ENCODE data around the gene ZNF583.

Gene ZNF583
- total RNA-seq, result 1.5 to 8.8 (median 5.6) reads per million in 17 experiments

DNA sequence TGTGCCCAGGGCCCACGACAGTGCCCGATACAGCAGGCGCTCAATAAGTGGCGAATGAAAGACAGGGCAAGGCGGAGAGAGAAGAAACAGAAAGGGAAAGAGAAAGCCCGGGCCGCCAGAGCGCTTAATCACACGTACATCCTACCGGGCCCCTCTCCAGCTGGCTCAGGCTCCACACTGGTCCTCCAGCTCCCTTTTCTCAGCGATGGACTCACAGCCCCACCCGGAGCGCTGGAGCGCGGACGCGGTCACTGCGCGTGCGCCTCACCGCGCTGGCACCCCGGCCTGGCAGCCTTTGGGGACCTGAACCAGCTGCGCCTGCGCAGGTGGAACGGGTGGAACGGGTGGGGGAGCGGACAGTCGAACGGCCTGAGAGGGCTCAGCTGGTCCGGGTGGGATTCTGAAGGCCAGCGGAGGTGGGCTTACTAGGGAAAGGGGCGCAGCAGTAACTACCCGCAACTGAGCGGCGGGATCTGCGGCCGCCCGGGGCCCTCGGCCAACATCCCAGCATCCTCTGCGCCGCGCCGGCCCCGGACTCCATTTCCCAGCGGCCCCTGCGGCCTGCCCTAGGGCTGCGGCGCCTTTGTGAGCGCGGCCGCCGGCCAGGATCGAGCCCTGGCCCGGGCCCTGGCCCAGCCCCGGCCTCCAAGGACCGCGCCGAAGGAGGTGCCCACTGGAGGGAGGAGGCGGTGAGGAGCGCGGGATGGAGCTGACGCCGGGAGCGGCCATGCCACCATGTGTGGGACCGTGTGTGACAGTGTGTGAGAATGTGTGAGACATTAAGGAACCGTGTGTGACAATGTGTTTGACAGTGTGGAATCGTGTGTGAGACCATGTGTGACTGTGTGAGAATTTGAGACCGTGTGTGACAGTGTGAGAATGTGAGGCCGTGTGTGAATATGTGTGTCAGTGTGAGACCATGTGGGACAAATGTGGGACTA, at the start of gene ZNF583:
ZNF583 (plus strand) TSS at position 569 of the 941 bp plus-strand sequence. CDS start 2,783 bp downstream, outside the sequence.
- peak; percentile 95 to 98 (median 96) for DNase-seq

DNA sequence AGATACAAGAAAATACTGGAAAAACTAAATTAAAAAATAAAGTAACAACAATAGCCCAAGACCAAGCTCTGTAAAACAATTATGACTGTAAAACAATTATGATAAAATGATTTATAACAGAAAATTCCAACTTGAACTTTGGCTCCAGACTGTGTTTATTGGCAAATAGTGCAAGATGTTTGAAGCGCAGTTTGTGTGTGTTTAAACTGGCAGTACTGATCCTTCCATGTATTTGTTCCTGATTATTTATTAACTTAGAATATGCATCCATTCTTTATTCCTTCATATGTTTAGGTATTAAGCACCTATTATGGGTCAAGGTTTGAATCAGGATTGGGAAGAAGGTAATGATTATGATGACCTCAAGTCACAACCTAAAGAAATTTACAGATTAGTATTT, 48.6 kb upstream of the ZNF583 start:
- DNase-seq, result no peak

DNA sequence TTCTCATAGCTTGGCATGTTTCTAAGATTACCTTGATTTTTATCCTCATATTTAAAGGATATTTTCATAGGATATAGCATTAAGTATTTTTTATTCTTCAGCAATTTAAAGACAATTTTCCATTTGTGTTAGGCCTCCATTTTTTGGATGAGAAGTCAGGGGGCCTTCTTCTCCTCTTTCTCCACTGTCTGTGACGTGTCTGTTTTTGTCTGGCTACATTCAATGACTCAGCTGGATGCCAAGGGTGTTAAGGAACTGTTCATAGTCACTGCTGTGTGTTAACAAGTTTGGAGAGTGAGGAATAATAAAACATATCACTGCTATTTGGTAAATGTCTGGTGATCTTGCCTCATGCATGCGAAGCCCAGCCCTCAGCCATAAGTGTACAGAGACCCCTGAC, 47.2 kb upstream of the ZNF583 start:
- no peak for DNase-seq

DNA sequence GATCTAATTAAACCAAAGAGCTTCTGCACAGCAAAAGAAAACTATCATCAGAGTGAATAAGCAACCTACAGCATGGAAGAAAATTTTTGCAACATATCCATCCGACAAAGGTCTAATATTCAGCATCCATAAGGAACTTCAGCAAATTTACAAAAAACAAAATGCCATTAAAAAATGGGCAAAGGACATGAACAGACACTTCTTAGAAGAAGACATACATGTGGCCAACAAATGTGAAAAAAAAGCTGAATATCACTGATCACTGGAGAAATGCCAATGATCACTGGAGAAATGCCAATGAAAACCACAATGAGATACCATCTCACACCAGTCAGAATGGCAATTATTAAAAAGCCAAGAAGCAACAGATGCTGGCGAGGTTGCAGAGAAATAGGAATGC, 43.3 kb upstream of the ZNF583 start:
- DNase-seq, result no peak

- peak; percentile 87 to 95 (median 93) for DNase-seq
Measured at GRCh38 chr19:56367829-56368711, 36.1 kb upstream of the ZNF583 start.

DNA sequence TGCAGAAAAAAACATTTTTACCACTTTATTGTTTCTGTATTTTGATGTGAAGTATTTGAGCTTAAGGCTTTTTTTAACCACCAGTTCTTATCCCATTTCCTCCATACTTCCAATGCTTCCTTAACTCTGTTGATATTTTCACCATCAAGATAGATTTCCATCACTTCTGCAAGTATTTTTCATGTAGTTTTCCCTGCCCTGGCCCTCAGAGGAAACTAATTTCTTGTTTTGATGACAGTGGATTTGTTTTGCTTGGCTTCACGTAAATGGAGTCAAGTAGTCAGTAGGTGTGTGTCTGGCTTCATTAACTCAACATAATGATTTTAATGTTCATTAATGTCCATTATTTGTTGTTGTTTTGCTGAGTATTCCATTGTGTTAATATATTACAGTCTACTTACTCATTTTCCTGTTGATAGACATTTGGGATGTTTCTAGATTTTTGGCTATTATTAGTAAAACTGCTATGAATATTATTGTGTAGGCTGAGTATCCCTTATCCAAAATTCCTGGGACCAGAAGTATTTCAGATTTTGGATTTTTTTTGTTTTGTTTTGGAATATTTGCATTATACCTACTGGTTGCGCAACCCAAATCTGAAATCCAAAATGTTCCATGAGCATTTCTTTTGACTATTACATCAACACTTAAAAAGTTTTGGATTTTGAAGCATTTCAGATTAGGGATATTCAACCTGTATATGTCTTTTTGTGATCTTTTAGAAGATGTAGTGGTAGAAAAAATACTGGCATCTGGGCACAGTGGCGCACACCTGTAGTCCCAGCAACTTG, 34.1 kb upstream of the ZNF583 start:
- no peak for DNase-seq

GRCh38 chr19:56372281-56372680, 31.9 kb upstream of the ZNF583 start:
- no peak for DNase-seq

DNA sequence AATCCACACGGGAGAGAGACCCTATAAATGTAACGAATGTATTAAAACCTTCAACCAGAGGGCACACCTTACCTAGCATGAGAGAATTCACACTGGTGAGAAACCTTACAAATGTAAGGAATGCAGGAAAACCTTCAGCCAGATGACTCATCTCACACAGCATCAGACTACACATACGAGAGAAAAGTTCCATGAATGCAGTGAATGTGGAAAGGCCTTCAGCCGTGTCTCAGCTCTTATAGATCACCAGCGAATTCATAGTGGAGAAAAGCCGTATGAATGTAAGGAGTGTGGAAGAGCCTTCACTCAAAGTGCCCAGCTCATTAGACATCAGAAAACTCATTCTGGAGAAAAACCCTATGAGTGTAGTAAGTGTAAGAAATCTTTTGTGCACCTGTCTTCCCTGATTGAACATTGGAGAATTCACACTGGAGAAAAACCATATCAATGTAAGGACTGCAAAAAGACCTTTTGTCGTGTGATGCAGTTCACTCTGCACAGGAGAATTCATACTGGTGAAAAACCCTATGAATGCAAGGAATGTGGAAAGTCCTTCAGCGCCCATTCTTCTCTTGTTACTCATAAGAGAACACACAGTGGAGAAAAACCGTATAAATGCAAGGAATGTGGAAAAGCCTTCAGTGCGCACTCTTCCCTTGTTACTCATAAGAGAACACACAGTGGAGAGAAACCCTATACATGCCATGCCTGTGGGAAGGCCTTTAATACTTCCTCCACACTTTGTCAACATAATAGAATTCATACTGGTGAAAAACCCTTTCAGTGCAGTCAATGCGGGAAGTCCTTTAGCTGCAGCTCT, 26.8 kb upstream of the ZNF583 start:
- DNase-seq, result no peak

- no peak for DNase-seq
Measured at GRCh38 chr19:56383826-56384605, 20.1 kb upstream of the ZNF583 start.

DNA sequence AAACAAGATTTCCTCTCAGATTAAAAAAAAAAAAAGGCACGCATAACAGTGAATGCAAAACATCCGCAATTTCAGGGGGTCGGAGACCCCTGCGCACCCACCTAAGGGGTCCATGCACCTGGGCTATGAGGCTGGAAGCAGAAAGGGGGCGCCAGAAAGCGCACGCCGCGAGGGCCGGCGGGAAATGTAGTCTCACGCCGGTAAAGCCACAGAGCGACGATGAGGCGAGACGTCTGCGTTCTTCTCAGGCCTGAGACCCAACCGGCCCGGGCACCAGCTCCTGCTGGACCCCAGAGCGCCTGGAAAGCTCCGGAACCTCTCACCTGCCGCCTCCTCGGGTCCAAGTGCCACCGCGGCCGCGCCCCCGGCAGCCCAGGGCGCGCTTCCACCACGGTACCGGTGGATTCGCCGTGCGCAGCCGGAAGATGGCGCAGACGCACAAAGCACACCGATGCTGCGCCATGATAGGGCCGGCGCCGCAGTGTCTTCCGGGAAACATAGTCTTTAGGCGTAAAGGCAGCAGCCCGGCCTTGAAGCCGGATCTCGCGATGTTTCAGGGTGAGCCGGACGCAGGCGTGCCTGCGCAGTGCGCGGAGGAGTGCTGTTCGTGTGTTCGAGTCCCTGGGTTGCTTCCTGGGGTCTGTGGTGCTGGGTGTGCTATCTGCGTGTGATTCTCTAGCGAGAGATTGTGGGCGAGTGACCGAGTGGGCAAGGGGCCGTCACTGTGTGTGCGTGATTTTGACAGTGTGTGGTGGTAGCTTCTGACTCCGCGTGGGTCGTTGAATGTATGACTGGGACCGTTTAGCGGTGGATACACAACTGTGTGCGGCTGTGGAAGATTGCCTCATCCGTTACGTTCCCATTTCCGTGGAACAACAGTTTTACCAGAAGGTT, 10.8 kb upstream of the ZNF583 start, which contains the start of gene ZNF582:
ZNF582 (minus strand) TSS at position 416 of the 894 bp plus-strand sequence. CDS start 1,782 bp downstream, outside the sequence.
- peak; percentile 96 to 99 (median 98) for DNase-seq

- DNase-seq, result no peak
Measured at GRCh38 chr19:56398809-56399208, 5.3 kb upstream of the ZNF583 start.

GRCh38 chr19:56400485-56400884, 3.6 kb upstream of the ZNF583 start:
- DNase-seq, result peak in 1 of 4 experiments; percentile 14

DNA sequence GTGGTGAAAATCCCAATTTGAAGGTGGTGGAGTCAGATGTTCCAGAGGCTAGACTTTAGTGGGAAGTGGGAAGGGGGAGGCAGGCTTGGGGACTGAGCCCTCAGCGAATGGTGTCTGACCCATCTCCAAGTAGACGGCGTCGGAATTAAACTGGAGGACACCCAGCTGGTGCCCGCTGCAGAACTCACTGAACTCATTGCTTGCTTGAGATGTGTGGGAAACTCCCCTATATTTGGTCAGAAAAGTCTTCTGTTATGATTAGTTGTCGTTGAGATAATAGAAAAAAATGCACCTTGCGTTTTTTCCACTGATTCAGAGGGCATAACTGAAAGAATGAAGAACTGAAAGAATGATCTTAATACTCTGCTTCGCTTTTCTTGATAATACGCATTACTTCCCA, 871 bp upstream of the ZNF583 start:
- DNase-seq, result peak in 1 of 4 experiments; percentile 4

DNA sequence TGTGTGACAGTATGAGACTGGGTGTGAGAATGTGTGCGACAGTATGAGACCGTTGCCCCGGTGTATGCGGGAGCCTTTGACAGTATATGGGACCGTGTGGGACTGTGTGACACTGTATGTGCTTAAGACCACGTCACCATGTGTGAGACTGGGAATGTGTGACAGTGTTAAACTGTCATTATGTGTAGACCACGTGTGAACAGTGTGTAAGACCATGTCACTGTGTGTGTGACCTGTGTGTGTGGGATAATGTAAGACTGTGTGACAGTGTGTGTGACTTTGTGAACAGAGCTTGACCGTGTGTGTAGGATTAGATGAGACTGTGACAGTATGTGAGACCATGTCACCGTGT, 549 bp downstream of the ZNF583 start:
- DNase-seq, result no peak

GRCh38 chr19:56405062-56405461, 930 bp downstream of the ZNF583 start:
- no peak for DNase-seq

DNA sequence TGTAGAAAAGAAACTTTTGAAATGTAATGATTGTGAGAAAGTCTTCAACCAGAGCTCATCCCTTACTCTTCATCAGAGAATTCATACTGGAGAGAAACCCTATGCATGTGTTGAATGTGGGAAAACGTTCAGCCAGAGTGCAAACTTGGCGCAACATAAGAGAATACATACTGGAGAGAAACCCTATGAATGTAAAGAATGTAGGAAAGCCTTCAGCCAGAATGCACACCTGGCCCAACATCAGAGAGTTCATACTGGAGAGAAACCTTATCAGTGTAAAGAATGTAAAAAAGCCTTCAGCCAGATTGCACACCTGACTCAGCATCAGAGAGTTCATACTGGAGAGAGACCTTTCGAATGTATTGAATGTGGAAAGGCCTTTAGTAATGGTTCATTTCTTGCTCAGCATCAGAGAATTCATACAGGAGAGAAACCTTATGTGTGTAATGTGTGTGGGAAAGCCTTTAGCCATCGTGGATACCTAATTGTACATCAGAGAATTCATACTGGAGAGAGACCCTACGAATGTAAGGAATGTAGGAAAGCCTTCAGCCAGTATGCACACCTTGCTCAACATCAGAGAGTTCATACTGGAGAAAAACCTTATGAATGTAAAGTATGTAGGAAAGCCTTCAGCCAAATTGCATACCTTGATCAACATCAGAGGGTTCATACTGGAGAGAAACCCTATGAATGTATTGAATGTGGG, 19.3 kb downstream of the ZNF583 start:
- peak in 2 of 4 experiments; percentile 2 to 9 for DNase-seq

DNA sequence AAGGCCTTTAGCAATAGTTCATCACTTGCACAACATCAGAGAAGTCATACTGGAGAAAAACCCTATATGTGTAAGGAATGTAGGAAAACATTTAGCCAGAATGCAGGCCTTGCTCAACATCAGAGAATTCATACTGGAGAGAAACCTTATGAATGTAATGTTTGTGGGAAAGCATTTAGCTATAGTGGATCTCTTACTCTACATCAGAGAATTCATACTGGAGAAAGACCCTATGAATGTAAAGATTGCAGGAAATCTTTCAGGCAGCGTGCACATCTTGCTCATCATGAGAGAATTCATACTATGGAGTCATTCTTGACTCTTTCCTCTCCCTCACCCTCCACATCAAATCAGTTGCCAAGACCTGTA, 19.8 kb downstream of the ZNF583 start:
- DNase-seq, result peak in 3 of 4 experiments; percentile 2 to 14 (median 7)

GRCh38 chr19:56441206-56441792, 37.2 kb downstream of the ZNF583 start:
- DNase-seq, result no peak

All from suppressor macrophage (primary cell).